Measurements from ENCODE around the gene PAX2.

The PAX2 gene

GRCh38 chr10:100786591-100786990 is 41.2 kb downstream of the PAX2 start:
- ATAC-seq = no peak
- TF ChIP-seq ZNF565 (CRISPR knock-in tag; conservative IDR thresholded peaks at IDR 0.05; ENCODE audit: low read depth) (no peak), TOX (CRISPR knock-in tag; IDR thresholded peaks at IDR 0.05; ENCODE audit: borderline replicate concordance) (no peak), CSDC2 (CRISPR knock-in tag; IDR thresholded peaks at IDR 0.05) (no peak), POU6F1 (CRISPR knock-in tag; IDR thresholded peaks at IDR 0.05; ENCODE audit: borderline replicate concordance, low read depth) (no peak), ZFP3 (CRISPR knock-in tag; IDR thresholded peaks at IDR 0.05) (no peak), CREB5 (CRISPR knock-in tag; IDR thresholded peaks at IDR 0.05; ENCODE audit: low read depth) (no peak), ISL1 (CRISPR knock-in tag; IDR thresholded peaks at IDR 0.05) (no peak), GLIS3 (CRISPR knock-in tag; IDR thresholded peaks at IDR 0.05) (no peak), ESRRG (CRISPR knock-in tag; IDR thresholded peaks at IDR 0.05) (no peak), ZNF8 (CRISPR knock-in tag; IDR thresholded peaks at IDR 0.05) (no peak), ZNF70 (CRISPR knock-in tag; IDR thresholded peaks at IDR 0.05) (no peak), TCF4 (CRISPR knock-in tag; IDR thresholded peaks at IDR 0.05; ENCODE audit: borderline replicate concordance) (no peak), RARB (CRISPR knock-in tag; IDR thresholded peaks at IDR 0.05) (no peak), PPARA (CRISPR knock-in tag; IDR thresholded peaks at IDR 0.05; ENCODE audit: borderline replicate concordance) (no peak), TSHZ2 (CRISPR knock-in tag; IDR thresholded peaks at IDR 0.05) (no peak), PATZ1 (CRISPR knock-in tag; IDR thresholded peaks at IDR 0.05; ENCODE audit: borderline replicate concordance) (no peak), CSRNP3 (CRISPR knock-in tag; IDR thresholded peaks at IDR 0.05) (no peak), ARNTL (CRISPR knock-in tag; IDR thresholded peaks at IDR 0.05; ENCODE audit: borderline replicate concordance, low read depth) (no peak), OSR1 (CRISPR knock-in tag; IDR thresholded peaks at IDR 0.05) (no peak), ZFP30 (CRISPR knock-in tag; IDR thresholded peaks at IDR 0.05) (no peak)

- ATAC-seq = no peak
- no peak for TF ChIP-seq ZFP3 (CRISPR knock-in tag; IDR thresholded peaks at IDR 0.05)
- TF ChIP-seq ZNF8 (CRISPR knock-in tag; IDR thresholded peaks at IDR 0.05) = no peak
- no peak for TF ChIP-seq GLIS3 (CRISPR knock-in tag; IDR thresholded peaks at IDR 0.05)
- TF ChIP-seq ZNF70 (CRISPR knock-in tag; IDR thresholded peaks at IDR 0.05) = no peak
- TF ChIP-seq CREB5 (CRISPR knock-in tag; IDR thresholded peaks at IDR 0.05; ENCODE audit: low read depth) = no peak
- TF ChIP-seq ISL1 (CRISPR knock-in tag; IDR thresholded peaks at IDR 0.05) = no peak
- no peak for TF ChIP-seq BACH2 (CRISPR knock-in tag; IDR thresholded peaks at IDR 0.05; ENCODE audit: borderline replicate concordance)
- TF ChIP-seq TCF4 (CRISPR knock-in tag; IDR thresholded peaks at IDR 0.05; ENCODE audit: borderline replicate concordance) = no peak
- no peak for TF ChIP-seq ZFP30 (CRISPR knock-in tag; IDR thresholded peaks at IDR 0.05)
- no peak for TF ChIP-seq SNAI2 (CRISPR knock-in tag; IDR thresholded peaks at IDR 0.05)
- no peak for TF ChIP-seq TSHZ2 (CRISPR knock-in tag; IDR thresholded peaks at IDR 0.05)
- no peak for TF ChIP-seq PPARA (CRISPR knock-in tag; IDR thresholded peaks at IDR 0.05; ENCODE audit: borderline replicate concordance)
- no peak for TF ChIP-seq POU6F1 (CRISPR knock-in tag; IDR thresholded peaks at IDR 0.05; ENCODE audit: borderline replicate concordance, low read depth)
- TF ChIP-seq ZC3H10 (CRISPR knock-in tag; IDR thresholded peaks at IDR 0.05) = no peak
These were observed 42.9 kb downstream of the PAX2 start for GRCh38 chr10:100788002-100788903.

Measured in SK-N-SH treated with all-trans-retinoic acid at 6 μM for 48 hours (cell line).